Measurements from ENCODE around the gene AKAP6. TPM values are rescaled to one million over a fixed set of nuclear protein-coding genes. Genes with fewer than 3 reads are reported as not detected.

AKAP6 gene
- total RNA-seq, 2 experiments from 2014 or later, result 1.8 TPM

DNA sequence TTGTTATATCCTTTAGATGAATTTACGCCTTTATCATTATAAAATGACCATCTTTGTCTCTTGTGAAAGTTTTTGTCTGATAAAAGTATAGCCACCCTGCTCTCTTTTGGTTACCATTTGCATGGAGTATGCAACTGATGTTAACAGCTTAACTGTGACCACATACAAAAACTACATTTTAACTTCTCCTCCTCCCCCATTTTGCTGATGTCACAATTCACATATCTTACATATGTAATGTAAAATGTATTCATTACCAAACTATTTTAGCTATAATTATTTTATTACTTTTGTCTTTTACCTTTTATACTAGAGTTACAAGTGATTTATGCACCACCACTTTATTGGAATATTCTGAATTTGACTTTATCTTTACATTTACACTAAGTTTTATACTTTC is 425.1 kb downstream of the AKAP6 start:
- Mint-ChIP-seq H3K27me3 (no peaks in the 10 kb centered on the region), H3K4me1 (ENCODE audit: low read depth) (no peaks in the 10 kb centered on the region), H3K4me3 (no peak overlapping the region), H3K36me3 (no peaks in the 10 kb centered on the region), H3K9me3 (peaks cover 23% of the 10 kb centered on the region), H3K27ac (no peak overlapping the region)
- DNase-seq, result no peak
- ChIA-PET CTCF (no interaction called here), POLR2A (no interaction called here)
- intact Hi-C loops (cut with micrococcal nuclease), result no loop called here

DNA sequence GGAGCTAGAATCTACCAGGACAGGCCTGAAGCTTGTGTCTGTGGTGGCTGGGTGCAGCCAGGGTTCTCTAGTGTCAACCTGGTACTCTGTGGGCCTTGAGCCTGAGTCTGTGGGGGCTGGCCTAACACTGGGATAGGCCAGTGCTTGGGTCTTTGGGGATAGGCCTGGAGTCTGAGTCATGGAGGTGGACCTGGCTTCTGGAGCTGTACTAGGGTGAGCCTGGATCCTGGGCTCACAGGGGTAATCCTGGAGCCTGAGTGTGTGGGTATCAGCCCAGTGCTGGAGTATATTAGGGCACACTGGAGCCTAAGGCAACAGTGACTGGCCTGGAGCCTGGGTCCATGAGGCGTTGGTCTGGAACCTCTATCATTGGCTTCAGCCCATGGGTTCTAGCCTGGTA is 427.1 kb downstream of the AKAP6 start:
- POLR2A ChIA-PET, result no interaction called here
- Mint-ChIP-seq H3K27me3 (no peaks in the 10 kb centered on the region), H3K9me3 (peaks cover 27% of the 10 kb centered on the region), H3K4me1 (ENCODE audit: low read depth) (no peaks in the 10 kb centered on the region), H3K27ac (no peak overlapping the region), H3K4me3 (no peak overlapping the region), H3K36me3 (no peaks in the 10 kb centered on the region)
- intact Hi-C loops (cut with micrococcal nuclease), result no loop called here
- no peak for DNase-seq
- CTCF ChIA-PET, result interaction anchor here (0.5 kb wide), 1 partner anchor 36 kb away, joined by 3 read pairs; no protein-coding TSS in a partner anchor

DNA sequence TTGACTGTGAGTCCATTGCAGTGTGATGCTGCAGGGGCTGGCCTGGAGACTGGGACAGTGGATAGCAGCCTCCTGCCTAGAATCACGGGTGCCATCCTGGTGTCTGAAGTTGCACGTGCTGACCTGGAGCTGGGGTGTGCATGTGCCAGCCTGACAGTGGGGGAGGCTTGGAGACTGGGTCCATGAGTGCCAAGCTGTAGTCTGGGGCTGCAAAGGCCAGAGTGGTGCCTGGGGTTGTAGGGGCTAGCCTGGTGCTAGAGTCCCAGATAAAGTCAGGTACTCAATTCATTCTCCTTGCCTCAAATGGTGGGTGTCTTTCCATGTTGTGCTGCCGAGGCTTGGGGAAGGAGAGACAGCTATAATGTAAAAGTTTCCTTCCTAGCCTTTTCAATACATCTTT is 427.7 kb downstream of the AKAP6 start:
- no peaks in the 10 kb centered on the region for H3K27me3 Mint-ChIP-seq
- H3K27ac Mint-ChIP-seq, result no peak overlapping the region
- H3K9me3 Mint-ChIP-seq, result peaks cover 27% of the 10 kb centered on the region
- no peaks in the 10 kb centered on the region for H3K36me3 Mint-ChIP-seq
- intact Hi-C loops (cut with micrococcal nuclease), result no loop called here
- no peak overlapping the region for H3K4me3 Mint-ChIP-seq
- ChIA-PET POLR2A (no interaction called here), CTCF (no interaction called here)
- DNase-seq, result no peak
- no peaks in the 10 kb centered on the region for H3K4me1 Mint-ChIP-seq (ENCODE audit: low read depth)

DNA sequence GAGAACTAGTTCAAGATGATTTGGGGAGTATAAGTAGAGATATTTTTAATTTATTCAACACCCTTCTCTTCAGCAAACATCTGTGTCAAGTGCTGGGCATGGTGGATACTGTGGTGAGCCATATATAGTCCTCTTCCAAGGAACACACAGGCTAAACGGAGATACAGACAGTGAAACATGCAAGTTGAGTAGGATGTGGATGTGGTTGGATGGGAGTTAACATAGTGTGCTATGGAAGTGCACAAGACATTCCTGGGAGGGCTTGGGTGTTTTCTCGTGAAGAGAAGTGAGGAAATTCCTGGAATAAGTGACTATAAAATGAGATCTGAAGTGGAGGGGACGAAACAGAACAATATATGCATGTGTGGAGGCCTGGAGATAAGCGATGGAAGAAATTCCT is 428.5 kb downstream of the AKAP6 start:
- Mint-ChIP-seq H3K9me3 (peaks cover 27% of the 10 kb centered on the region), H3K36me3 (no peaks in the 10 kb centered on the region), H3K27ac (no peak overlapping the region), H3K4me3 (no peak overlapping the region), H3K4me1 (ENCODE audit: low read depth) (no peaks in the 10 kb centered on the region), H3K27me3 (no peaks in the 10 kb centered on the region)
- ChIA-PET CTCF (no interaction called here), POLR2A (no interaction called here)
- intact Hi-C loops (cut with micrococcal nuclease), result no loop called here
- no peak for DNase-seq

DNA sequence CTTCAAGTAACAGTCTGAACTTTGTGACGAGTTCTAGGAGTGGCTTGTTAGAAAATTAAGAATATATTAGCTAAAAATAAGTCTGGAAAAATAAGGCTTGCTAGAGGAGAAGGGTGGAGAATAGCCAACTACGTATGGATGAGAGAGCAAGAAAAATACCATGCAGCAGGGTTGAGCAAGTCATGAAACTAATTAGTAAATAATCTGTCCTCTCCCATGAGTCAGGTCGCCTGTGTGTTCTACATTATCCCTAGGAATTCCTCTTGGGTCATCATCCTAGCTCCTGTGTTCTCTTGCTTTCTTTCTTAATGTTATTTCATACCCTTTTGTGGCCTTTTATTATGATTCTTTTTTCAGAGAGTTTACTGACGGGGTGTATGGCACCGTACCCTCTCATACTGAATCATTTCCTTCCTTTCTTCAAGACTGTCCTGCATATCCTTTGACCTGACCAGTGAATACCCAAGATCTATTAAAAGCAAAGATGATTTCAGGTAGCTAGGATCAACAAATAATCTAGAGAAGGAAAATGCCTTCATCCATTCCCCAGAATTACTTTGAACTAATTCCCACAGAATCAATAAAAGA is 432.4 kb downstream of the AKAP6 start:
- ChIA-PET POLR2A (no interaction called here), CTCF (no interaction called here)
- H3K9me3 Mint-ChIP-seq, result peaks cover 4% of the 10 kb centered on the region
- H3K36me3 Mint-ChIP-seq, result no peaks in the 10 kb centered on the region
- no peak overlapping the region for H3K4me3 Mint-ChIP-seq
- intact Hi-C loops (cut with micrococcal nuclease), result no loop called here
- H3K27ac Mint-ChIP-seq, result no peak overlapping the region
- no peaks in the 10 kb centered on the region for H3K27me3 Mint-ChIP-seq
- DNase-seq, result no peak
- no peaks in the 10 kb centered on the region for H3K4me1 Mint-ChIP-seq (ENCODE audit: low read depth)

DNA sequence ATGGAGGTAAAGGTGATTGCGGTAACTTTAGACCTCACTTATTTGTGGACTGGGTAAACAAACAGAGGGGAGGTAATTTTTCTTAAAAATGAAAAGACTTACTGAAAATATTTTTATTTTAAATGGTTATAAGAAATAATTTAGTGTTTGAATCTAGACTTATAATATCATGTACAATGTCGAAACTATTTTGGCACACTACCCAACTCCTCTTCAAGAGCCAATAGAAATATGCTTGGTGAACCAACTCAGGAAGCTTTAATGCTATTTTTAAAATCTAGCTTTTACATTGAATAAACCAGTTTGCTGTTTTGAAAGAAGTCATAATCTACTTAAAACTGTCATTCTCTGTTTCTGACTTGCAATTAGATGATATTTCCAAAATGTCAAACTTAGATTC is 433.8 kb downstream of the AKAP6 start:
- no peak for DNase-seq
- CTCF ChIA-PET, result no interaction called here
- intact Hi-C loops (cut with micrococcal nuclease), result no loop called here
- Mint-ChIP-seq H3K27me3 (no peaks in the 10 kb centered on the region), H3K4me3 (no peak overlapping the region), H3K36me3 (no peaks in the 10 kb centered on the region), H3K4me1 (ENCODE audit: low read depth) (no peaks in the 10 kb centered on the region), H3K27ac (no peak overlapping the region), H3K9me3 (peaks cover 4% of the 10 kb centered on the region)
- POLR2A ChIA-PET, result no interaction called here

DNA sequence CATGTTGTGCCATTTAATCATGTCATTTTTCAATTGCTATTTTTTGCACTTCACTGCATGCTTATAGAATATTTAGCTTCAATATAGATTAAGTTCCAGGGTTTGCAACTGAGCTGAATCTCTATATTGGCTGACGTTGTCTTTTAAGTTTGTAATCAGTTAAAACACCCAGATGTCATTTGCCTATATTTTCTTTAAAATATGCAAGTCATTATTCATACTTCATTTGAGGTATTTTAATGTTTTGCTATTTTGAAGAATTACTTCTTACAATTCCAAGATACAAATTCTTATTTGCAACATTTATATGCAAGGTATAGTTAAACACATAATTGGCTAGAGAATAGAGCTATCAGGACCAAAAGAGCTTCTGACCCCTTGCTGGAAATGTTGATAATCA is 434.6 kb downstream of the AKAP6 start:
- Mint-ChIP-seq H3K4me1 (ENCODE audit: low read depth) (no peaks in the 10 kb centered on the region), H3K36me3 (no peaks in the 10 kb centered on the region), H3K27me3 (no peaks in the 10 kb centered on the region), H3K27ac (no peak overlapping the region), H3K9me3 (peaks cover 4% of the 10 kb centered on the region), H3K4me3 (no peak overlapping the region)
- ChIA-PET POLR2A (no interaction called here), CTCF (no interaction called here)
- no peak for DNase-seq
- intact Hi-C loops (cut with micrococcal nuclease), result no loop called here

DNA sequence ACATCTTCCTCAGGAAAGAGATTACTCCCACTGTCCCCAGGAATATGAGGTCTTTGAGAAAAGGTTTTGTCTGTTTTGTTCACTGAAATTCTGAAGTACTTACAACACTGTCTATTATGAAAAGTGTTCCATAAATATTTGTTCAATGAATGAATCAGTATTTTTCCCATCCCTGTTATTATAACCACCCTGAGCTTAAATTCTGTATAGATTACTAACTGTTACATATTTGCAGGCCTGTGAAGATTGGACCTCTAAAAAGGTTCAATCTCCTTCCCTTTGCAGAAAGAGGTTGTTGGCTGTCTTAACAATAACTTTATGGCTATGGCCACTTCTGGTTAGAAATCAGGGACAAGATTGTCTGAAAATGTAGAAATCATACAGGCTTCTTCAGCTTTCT is 435.0 kb downstream of the AKAP6 start:
- ChIA-PET POLR2A (no interaction called here), CTCF (no interaction called here)
- Mint-ChIP-seq H3K4me1 (ENCODE audit: low read depth) (no peaks in the 10 kb centered on the region), H3K27me3 (no peaks in the 10 kb centered on the region), H3K4me3 (no peak overlapping the region), H3K27ac (no peak overlapping the region), H3K9me3 (peaks cover 4% of the 10 kb centered on the region), H3K36me3 (no peaks in the 10 kb centered on the region)
- intact Hi-C loops (cut with micrococcal nuclease), result no loop called here
- no peak for DNase-seq

DNA sequence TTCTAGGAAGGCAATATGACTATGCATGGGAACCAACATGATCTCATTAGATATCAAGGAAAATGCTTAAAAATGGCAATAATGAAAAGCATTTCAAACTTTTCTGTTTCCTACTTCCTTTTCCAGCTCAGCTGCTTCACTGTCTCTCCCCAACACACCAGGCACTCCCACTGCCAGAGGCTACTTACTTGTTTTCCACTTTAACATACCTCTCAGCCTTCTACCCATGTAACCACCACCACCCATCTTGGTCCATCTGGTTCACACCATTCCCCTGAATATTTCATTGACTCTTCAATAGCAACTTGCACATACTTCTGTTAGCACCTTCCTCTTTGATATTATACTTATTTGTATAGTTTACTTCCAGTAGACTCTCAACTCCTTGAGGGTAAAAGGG is 441.3 kb downstream of the AKAP6 start:
- Mint-ChIP-seq H3K4me3 (no peak overlapping the region), H3K27me3 (no peaks in the 10 kb centered on the region), H3K36me3 (no peaks in the 10 kb centered on the region), H3K9me3 (no peaks in the 10 kb centered on the region), H3K4me1 (ENCODE audit: low read depth) (no peaks in the 10 kb centered on the region), H3K27ac (no peak overlapping the region)
- no peak for DNase-seq
- intact Hi-C loops (cut with micrococcal nuclease), result no loop called here
- ChIA-PET CTCF (no interaction called here), POLR2A (no interaction called here)

DNA sequence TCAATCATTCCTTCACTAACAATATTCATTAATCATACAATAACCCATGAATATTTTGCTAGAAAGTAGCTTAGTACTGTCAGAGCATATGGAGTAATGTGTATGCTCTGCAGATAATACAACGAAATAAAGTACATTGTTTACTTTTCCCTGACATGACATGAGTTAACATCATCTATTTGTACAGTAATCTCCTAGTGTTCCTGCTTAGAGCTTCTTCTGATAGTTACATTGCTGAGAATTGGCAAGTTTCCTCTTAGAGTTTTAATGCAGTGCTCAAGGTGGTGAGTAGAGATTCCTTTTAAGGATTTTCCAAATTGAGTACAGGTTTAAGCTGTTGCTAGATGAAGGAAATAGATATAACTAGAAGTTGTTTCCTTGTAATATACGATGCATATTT is 445.1 kb downstream of the AKAP6 start:
- no peak overlapping the region for H3K4me3 Mint-ChIP-seq
- no peaks in the 10 kb centered on the region for H3K27me3 Mint-ChIP-seq
- DNase-seq, result no peak
- CTCF ChIA-PET, result no interaction called here
- no peaks in the 10 kb centered on the region for H3K4me1 Mint-ChIP-seq (ENCODE audit: low read depth)
- H3K9me3 Mint-ChIP-seq, result no peaks in the 10 kb centered on the region
- POLR2A ChIA-PET, result no interaction called here
- intact Hi-C loops (cut with micrococcal nuclease), result no loop called here
- H3K27ac Mint-ChIP-seq, result no peak overlapping the region
- no peaks in the 10 kb centered on the region for H3K36me3 Mint-ChIP-seq

DNA sequence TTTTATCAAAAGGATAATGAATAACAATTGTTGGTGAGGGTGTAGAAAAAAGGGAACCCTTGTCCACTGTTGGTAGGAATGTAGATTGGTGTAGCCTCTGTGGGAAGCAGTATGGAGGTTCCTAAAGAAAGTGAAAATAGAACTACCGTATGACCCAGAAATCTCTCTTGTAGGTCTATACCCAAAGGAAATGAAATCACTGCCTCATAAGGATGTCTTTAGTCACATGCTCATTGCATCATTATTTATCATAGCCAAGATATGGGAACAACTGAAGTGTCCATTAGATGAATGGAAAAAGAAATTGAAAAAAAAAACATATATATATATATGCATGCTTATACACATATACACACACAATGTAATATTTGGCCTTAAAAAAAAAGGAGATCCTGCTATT is 450.7 kb downstream of the AKAP6 start:
- no peak for DNase-seq
- Mint-ChIP-seq H3K27me3 (no peaks in the 10 kb centered on the region), H3K27ac (no peak overlapping the region), H3K4me1 (ENCODE audit: low read depth) (no peaks in the 10 kb centered on the region), H3K9me3 (peaks cover 2% of the 10 kb centered on the region), H3K4me3 (no peak overlapping the region), H3K36me3 (no peaks in the 10 kb centered on the region)
- POLR2A ChIA-PET, result no interaction called here
- intact Hi-C loops (cut with micrococcal nuclease), result no loop called here
- CTCF ChIA-PET, result no interaction called here

DNA sequence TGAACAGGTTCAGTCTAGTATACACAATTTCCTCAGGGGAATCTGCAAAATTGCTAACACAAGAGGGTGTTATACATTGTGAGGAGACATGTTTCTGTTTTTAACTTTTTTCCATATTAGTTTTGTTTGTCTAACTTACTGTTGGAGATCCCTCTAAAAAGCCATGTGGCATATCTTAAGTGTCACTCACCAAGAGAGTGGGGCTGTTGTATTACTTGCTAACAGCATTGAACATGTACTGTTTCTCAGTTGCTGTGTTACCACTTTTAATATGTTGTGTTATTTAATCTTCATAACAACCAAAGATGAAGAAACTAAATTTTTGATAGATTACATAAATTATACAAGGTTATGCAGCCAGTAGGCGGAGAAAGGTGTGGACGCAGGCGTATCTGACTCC is 455.3 kb downstream of the AKAP6 start:
- H3K27ac Mint-ChIP-seq, result no peak overlapping the region
- DNase-seq, result no peak
- no peaks in the 10 kb centered on the region for H3K27me3 Mint-ChIP-seq
- intact Hi-C loops (cut with micrococcal nuclease), result no loop called here
- no peak overlapping the region for H3K4me3 Mint-ChIP-seq
- ChIA-PET CTCF (no interaction called here), POLR2A (no interaction called here)
- H3K9me3 Mint-ChIP-seq, result peaks cover 2% of the 10 kb centered on the region
- H3K4me1 Mint-ChIP-seq (ENCODE audit: low read depth), result no peaks in the 10 kb centered on the region
- no peaks in the 10 kb centered on the region for H3K36me3 Mint-ChIP-seq

DNA sequence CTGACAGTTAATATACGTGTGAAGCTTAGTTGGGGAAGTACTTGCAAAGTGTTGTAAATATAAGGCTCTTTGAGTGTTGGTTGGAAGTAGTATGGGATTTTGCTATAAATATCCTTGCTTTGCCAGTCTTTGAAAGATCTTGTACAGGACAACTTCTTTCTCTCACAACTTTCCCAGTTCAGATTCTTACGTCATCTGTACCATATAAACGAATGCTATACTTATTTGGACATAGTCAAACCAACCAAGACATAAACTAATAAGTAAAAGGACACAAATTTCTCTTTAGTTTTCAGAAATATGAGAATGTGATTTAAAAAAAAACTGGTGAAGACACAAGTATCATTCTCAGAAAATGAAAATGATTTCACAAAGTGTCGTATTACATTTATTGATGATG is 456.5 kb downstream of the AKAP6 start:
- H3K36me3 Mint-ChIP-seq, result no peaks in the 10 kb centered on the region
- no peak overlapping the region for H3K27ac Mint-ChIP-seq
- H3K4me3 Mint-ChIP-seq, result no peak overlapping the region
- H3K9me3 Mint-ChIP-seq, result peaks cover 6% of the 10 kb centered on the region
- H3K4me1 Mint-ChIP-seq (ENCODE audit: low read depth), result no peaks in the 10 kb centered on the region
- no peaks in the 10 kb centered on the region for H3K27me3 Mint-ChIP-seq
- POLR2A ChIA-PET, result no interaction called here
- intact Hi-C loops (cut with micrococcal nuclease), result no loop called here
- DNase-seq, result no peak
- CTCF ChIA-PET, result no interaction called here

DNA sequence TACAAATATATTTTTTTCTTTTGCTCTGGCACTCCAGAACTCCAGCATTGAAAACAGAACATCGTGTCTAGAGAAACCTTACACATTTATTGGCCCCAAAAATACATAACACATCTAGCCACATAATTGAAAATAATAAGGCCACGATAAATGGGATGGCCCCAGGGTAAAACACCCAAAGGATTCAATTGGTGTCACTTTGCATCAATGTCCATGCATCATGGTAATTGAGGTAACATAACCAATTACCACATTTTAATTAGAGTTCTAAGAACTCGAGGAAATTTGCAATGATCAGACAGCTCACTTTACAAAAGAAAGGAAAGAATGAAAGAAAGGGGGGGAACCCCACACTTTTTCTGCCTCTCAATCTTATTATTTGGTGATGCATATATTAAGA is 457.8 kb downstream of the AKAP6 start:
- Mint-ChIP-seq H3K27me3 (no peaks in the 10 kb centered on the region), H3K27ac (no peak overlapping the region), H3K4me1 (ENCODE audit: low read depth) (no peaks in the 10 kb centered on the region), H3K36me3 (no peaks in the 10 kb centered on the region), H3K9me3 (peaks cover 18% of the 10 kb centered on the region), H3K4me3 (no peak overlapping the region)
- DNase-seq, result no peak
- ChIA-PET CTCF (no interaction called here), POLR2A (no interaction called here)
- intact Hi-C loops (cut with micrococcal nuclease), result no loop called here
